Calu3 (cell line): ENCODE data around the gene RNF168. TPM values are rescaled to one million over a fixed set of nuclear protein-coding genes. Genes with fewer than 3 reads are reported as not detected.
"Not testable (repeated sequence)": the region's sequence is repeated elsewhere in the genome, so short reads cannot be mapped to it uniquely, and the experiment has no call there.

Experiments
- BruUV-seq: library from RNA; stranded (reverse); fragments of 400-500 nt; replicated peaks from 2 replicates; lab custom pipeline; 2021; lab: Mats Ljungman, UMichigan
- CTCF ChIA-PET: fragments of 300-600 bp; sonication (Branson Sonifier 250); formaldehyde crosslinking; loops from one replicate; lab custom pipeline; 2022; ENCODE audit warnings: antibody characterized with exemption; lab: Charles Lee
- DNase-seq: peaks from one replicate; pipeline ENCODE4 v3.0.0; 2022
- H3K27ac Mint-ChIP-seq: one replicate; pipeline ENCODE4 v1.8.0; 2022; ENCODE audit warnings: mixed read lengths; ENCODE audit not compliant: unreplicated experiment
- H3K27me3 Mint-ChIP-seq: one replicate; pipeline ENCODE4 v1.8.0; 2022; ENCODE audit warnings: mixed read lengths; ENCODE audit not compliant: unreplicated experiment
- H3K36me3 Mint-ChIP-seq: one replicate; pipeline ENCODE4 v1.8.0; 2022; ENCODE audit warnings: mild to moderate bottlenecking, moderate library complexity, mixed read lengths; ENCODE audit not compliant: insufficient read depth, unreplicated experiment
- H3K4me1 Mint-ChIP-seq: one replicate; pipeline ENCODE4 v1.8.0; 2022; ENCODE audit warnings: mild to moderate bottlenecking, low read depth, mixed read lengths; ENCODE audit not compliant: unreplicated experiment
- H3K4me3 Mint-ChIP-seq: one replicate; pipeline ENCODE4 v1.8.0; 2022; ENCODE audit warnings: mild to moderate bottlenecking, low read depth, moderate library complexity, mixed read lengths; ENCODE audit not compliant: unreplicated experiment
- H3K9me3 Mint-ChIP-seq: one replicate; pipeline ENCODE4 v1.8.0; 2022; ENCODE audit warnings: low read depth, mixed read lengths; ENCODE audit not compliant: unreplicated experiment
- CTCF ChIP-seq: fragments of 200-600 bp; IDR thresholded peaks from one replicate; pipeline ENCODE4 v1.8.0; 2022; ENCODE audit warnings: antibody characterized with exemption; ENCODE audit not compliant: unreplicated experiment
- intact Hi-C: fragments of 100-400 bp; cut with micrococcal nuclease; formaldehyde crosslinking; loops from one replicate; pipeline ENCODE4 v1.10.0; 2022; ENCODE audit not compliant: unreplicated experiment
- total RNA-seq: library from RNA; stranded (reverse); gene quantifications from 2 replicates; pipeline ENCODE4 v1.2.3, GENCODE V29; 2022

Gene RNF168
- total RNA-seq, 1 experiment from 2014 or later = 29.2 TPM

DNA sequence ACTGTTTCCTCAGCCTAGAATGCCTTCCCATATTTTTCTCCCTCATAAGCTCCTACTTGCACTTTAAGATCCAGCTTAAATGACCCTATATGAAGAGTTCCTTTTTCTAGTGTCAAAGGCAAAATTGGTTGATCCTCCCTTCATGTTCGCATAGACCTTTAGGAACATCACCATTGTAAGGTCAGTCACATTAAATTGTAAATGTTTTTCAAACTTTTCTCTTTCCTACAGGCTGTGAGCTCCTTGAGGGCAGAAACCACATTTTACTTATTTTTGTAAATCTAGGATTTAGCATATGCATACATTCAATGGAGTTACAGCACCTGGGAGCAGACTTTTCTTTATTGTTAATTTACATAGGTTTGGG lies 10.8 kb upstream of the RNF168 start:
- intact Hi-C loops = no loop called here
- no peak for DNase-seq
- no peak overlapping the region for H3K4me3 Mint-ChIP-seq
- CTCF ChIA-PET = no interaction called here
- no peaks in the 10 kb centered on the region for H3K36me3 Mint-ChIP-seq
- peaks cover 13% of the 10 kb centered on the region for H3K27me3 Mint-ChIP-seq
- BruUV-seq = no TSS peak
- no peaks in the 10 kb centered on the region for H3K4me1 Mint-ChIP-seq
- H3K27ac Mint-ChIP-seq = no peak overlapping the region
- TF ChIP-seq CTCF = no peak
- peaks cover 6% of the 10 kb centered on the region for H3K9me3 Mint-ChIP-seq

DNA sequence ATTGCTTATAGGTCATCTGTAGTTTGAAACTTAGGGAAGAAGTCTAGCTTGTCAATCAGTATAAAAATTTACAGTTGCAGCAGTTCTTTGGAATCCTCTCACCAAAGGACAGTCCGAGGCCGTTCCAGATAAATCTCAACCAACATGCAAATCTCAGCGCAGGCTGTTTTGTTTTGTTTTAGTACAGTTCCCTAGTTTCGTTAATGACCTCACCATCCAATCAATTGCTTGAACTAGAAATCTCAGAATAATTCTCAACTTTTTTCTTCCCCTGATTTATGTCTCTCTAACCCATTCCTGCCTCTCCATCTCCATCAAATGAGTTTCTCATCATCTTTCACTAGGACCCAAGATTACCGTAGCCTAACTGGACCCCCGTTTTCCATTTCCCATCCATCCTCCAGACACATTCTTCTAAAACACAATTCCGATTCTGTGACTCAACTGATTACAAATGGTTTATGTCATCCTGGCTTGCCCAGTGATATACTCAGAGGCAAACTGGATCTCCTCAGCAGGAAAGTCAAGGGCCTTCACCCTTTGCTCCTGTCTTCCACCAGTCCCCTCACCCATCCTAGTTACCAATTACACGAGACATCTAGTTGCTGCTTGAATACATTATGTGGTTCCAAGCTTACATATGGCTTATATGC lies 10.3 kb upstream of the RNF168 start:
- Mint-ChIP-seq H3K9me3 (peaks cover 6% of the 10 kb centered on the region), H3K27me3 (peaks cover 13% of the 10 kb centered on the region), H3K36me3 (no peaks in the 10 kb centered on the region), H3K4me1 (no peaks in the 10 kb centered on the region), H3K27ac (no peak overlapping the region), H3K4me3 (no peak overlapping the region)
- CTCF ChIA-PET = no interaction called here
- no peak for TF ChIP-seq CTCF
- no TSS peak for BruUV-seq
- DNase-seq = no peak
- intact Hi-C loops = no loop called here

- BruUV-seq, H3K4me1 Mint-ChIP-seq, H3K27ac Mint-ChIP-seq, H3K9me3 Mint-ChIP-seq, DNase-seq, intact Hi-C loops, H3K36me3 Mint-ChIP-seq, H3K4me3 Mint-ChIP-seq: not testable (repeated sequence)
- H3K27me3 Mint-ChIP-seq = peaks cover 13% of the 10 kb centered on the region
- CTCF ChIA-PET = interaction anchor here (0.6 kb wide), 1 partner anchor 527 kb away, joined by 3 read pairs; no protein-coding TSS in a partner anchor
These were observed 8.3 kb upstream of the RNF168 start for GRCh38 chr3:196511646-196512425.

GRCh38 chr3:196511108-196511507 lies 7.5 kb upstream of the RNF168 start:
- H3K36me3 Mint-ChIP-seq, H3K27ac Mint-ChIP-seq, H3K4me1 Mint-ChIP-seq, H3K4me3 Mint-ChIP-seq, intact Hi-C loops, H3K9me3 Mint-ChIP-seq, DNase-seq, BruUV-seq: not testable (repeated sequence)
- CTCF ChIA-PET = interaction anchor here (0.6 kb wide), 1 partner anchor 232 kb away, joined by 4 read pairs; no protein-coding TSS in a partner anchor
- peaks cover 13% of the 10 kb centered on the region for H3K27me3 Mint-ChIP-seq

DNA sequence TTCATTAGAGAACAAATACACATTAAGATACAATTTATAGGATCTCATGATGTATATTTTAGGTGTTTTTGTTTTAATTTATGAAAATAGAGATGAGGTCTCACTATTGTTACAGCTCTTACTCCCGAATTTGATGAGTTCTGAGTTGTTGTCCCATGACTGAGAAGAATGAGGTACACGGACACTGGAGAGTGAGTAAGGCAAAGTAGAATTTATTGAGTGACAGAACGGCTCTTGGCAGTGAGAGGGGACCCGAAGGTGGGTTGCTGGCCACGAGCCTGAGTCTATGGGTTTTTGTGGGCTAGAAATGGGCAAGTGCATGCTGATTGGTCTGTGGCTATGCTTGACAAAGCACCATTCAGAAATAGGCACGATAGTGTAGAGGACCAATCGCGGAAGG lies 3.1 kb upstream of the RNF168 start:
- CTCF ChIA-PET = interaction anchor here (0.8 kb wide), 1 partner anchor 19 kb away, joined by 3 read pairs; no protein-coding TSS in a partner anchor
- H3K9me3 Mint-ChIP-seq = peaks cover 2% of the 10 kb centered on the region
- TF ChIP-seq CTCF = no peak
- H3K36me3 Mint-ChIP-seq = peaks cover 24% of the 10 kb centered on the region
- no TSS peak for BruUV-seq
- no peak for DNase-seq
- intact Hi-C loops = no loop called here
- peaks cover 13% of the 10 kb centered on the region for H3K27me3 Mint-ChIP-seq
- no peak overlapping the region for H3K27ac Mint-ChIP-seq
- no peaks in the 10 kb centered on the region for H3K4me1 Mint-ChIP-seq
- H3K4me3 Mint-ChIP-seq = no peak overlapping the region
